Measurements from ENCODE around the gene PCDHB15.
"Not testable (repeated sequence)": the region's sequence is repeated elsewhere in the genome, so short reads cannot be mapped to it uniquely, and the experiment has no call there.

Gene PCDHB15

DNA sequence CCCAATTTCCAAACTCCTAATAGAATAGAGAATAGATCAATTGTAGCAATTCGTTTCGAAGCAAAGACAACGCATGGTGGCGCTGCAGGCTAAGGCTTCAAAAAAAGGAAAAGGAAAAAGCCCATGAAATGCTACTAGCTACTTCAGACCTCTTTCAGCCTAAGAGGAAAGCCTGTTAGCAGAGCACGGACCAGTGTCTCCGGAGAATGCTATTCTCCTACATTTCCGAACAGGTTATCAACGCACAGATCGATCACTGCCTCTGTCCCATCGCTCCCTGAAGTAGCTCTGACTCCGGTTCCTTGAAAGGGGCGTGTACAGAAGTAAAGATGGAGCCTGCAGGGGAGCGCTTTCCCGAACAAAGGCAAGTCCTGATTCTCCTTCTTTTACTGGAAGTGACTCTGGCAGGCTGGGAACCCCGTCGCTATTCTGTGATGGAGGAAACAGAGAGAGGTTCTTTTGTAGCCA lies at the start of gene PCDHB15:
PCDHB15 (plus strand) TSS at position 146 of the 468 bp plus-strand sequence; CDS start at position 330, 184 bp downstream.
- DNase-seq: peak; percentile 8

- DNase-seq: no peak
Measured at GRCh38 chr5:141196363-141196762, 48.8 kb upstream of the PCDHB15 start.

DNA sequence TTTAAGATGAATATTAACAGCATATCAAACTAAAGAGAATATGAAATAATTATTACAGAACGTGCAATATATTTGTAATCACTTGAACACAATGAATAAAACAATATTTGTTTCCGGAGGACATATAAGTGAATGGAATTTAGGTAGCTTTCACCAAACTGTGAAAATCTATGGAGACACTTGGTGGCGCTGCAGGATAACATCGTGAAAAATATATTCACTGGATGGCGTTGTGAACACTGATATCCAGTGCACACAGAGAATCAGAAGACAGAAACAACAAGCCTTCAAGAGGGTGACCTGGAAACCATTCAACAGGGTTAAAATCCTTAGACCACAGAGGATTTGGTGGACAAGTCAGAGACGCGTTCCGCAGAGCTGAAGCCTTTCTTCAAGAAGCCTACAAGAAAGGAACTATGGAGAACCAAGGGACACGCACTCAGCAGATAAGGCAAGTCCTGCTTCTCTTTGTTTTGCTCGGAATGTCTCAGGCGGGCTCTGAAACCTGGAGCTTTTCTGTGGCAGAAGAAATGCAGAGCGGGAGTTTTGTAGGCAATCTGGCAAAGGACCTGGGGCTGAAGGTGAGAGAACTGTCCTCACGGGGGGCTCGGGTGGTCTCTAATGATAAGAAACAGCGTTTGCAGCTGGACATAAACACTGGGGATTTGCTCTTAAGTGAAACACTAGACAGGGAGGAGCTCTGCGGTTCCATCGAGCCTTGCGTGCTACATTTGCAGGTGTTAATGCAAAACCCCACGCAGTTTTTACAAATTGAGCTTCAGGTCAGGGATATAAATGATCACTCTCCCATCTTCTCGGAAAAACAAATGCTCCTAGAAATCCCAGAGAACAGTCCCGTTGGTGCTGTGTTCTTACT lies 45.6 kb upstream of the PCDHB15 start, which contains the start of gene PCDHB11:
PCDHB11 (plus strand) TSS at position 269 of the 877 bp plus-strand sequence; CDS start at position 417, 148 bp downstream.
- DNase-seq: no peak

- DNase-seq: not testable (repeated sequence)
Measured at GRCh38 chr5:141201126-141201525, 44.1 kb upstream of the PCDHB15 start.

DNA sequence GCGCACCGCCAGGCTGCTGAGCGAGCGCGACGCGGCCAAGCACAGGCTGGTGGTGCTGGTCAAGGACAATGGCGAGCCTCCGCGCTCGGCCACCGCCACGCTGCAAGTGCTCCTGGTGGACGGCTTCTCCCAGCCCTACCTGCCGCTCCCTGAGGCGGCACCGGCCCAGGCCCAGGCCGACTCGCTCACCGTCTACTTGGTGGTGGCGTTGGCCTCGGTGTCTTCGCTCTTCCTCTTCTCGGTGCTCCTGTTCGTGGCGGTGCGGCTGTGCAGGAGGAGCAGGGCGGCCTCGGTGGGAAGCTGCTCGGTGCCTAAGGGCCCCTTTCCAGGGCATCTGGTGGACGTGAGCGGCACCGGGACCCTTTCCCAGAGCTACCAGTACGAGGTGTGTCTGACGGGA lies 43.5 kb upstream of the PCDHB15 start:
- not testable (repeated sequence) for DNase-seq

DNA sequence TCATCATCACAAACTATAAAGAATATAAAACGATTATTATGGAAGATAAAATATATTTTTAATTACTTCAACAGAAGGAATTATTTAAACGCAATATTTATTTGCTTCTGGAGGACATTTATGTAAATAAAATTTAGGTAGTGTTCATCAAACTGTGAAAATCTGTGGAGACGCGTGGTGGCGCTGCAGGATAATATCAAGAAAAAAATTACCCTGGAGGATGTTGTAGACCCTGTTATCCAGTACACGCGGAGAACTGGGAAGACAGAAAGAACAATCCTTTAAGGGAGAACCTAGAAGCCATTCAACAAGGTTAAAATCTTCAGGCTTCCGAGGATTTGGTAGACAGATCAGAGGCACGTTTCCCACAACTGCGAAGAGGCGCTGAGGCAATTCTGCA lies 36.7 kb upstream of the PCDHB15 start, which contains the start of gene PCDHB12:
PCDHB12 (plus strand) TSS at position 242 of the 400 bp plus-strand sequence. CDS start 189 bp downstream, outside the sequence.
- DNase-seq: no peak

GRCh38 chr5:141210281-141210680 lies 34.9 kb upstream of the PCDHB15 start:
- DNase-seq: not testable (repeated sequence)

DNA sequence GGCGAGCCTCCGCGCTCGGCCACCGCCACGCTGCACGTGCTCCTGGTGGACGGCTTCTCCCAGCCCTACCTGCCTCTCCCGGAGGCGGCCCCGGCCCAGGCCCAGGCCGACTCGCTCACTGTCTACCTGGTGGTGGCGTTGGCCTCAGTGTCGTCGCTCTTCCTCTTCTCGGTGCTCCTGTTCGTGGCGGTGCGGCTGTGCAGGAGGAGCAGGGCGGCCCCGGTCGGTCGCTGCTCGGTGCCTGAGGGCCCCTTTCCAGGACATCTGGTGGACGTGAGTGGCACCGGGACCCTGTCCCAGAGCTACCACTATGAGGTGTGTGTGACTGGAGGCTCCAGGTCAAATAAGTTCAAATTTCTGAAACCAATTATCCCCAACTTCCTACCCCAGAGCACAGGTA lies 34.3 kb upstream of the PCDHB15 start:
- DNase-seq: not testable (repeated sequence)

GRCh38 chr5:141213656-141214339 lies 31.4 kb upstream of the PCDHB15 start, which contains the start of gene PCDHB13:
TSS of gene PCDHB13 (plus strand) at chr5:141213919. CDS start at chr5:141214124, 205 bp downstream.
- DNase-seq: peak; percentile 34

GRCh38 chr5:141214583-141214982 lies 30.6 kb upstream of the PCDHB15 start:
- DNase-seq: not testable (repeated sequence)

- not testable (repeated sequence) for DNase-seq
Measured at GRCh38 chr5:141215504-141215903, 29.7 kb upstream of the PCDHB15 start.

DNA sequence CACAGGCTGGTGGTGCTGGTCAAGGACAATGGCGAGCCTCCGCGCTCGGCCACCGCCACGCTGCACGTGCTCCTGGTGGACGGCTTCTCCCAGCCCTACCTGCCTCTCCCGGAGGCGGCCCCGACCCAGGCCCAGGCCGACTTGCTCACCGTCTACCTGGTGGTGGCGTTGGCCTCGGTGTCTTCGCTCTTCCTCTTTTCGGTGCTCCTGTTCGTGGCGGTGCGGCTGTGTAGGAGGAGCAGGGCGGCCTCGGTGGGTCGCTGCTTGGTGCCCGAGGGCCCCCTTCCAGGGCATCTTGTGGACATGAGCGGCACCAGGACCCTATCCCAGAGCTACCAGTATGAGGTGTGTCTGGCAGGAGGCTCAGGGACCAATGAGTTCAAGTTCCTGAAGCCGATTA lies 29.2 kb upstream of the PCDHB15 start:
- not testable (repeated sequence) for DNase-seq

- DNase-seq: no peak
Measured at GRCh38 chr5:141223112-141223783, 21.9 kb upstream of the PCDHB15 start, which contains the start of gene PCDHB14. TSS of gene PCDHB14 (plus strand) at chr5:141223343. CDS start at chr5:141223506, 163 bp downstream.

DNA sequence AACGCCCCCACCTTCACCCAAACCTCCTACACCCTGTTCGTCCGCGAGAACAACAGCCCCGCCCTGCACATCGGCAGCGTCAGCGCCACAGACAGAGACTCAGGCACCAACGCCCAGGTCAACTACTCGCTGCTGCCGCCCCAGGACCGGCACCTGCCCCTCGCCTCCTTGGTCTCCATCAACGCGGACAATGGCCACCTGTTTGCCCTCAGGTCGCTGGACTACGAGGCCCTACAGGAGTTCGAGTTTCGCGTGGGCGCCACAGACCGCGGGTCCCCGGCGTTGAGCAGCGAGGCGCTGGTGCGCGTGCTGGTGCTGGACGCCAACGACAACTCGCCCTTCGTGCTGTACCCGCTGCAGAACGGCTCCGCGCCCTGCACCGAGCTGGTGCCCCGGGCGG lies 20.4 kb upstream of the PCDHB15 start:
- not testable (repeated sequence) for DNase-seq

DNA sequence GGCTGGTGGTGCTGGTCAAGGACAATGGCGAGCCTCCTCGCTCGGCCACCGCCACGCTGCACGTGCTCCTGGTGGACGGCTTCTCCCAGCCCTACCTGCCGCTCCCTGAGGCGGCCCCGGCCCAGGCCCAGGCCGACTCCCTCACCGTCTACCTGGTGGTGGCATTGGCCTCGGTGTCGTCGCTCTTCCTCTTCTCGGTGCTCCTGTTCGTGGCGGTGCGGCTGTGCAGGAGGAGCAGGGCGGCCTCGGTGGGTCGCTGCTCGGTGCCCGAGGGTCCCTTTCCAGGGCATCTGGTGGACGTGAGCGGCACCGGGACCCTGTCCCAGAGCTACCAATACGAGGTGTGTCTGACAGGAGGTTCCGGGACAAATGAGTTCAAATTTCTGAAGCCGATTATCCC lies 19.8 kb upstream of the PCDHB15 start:
- not testable (repeated sequence) for DNase-seq

DNA sequence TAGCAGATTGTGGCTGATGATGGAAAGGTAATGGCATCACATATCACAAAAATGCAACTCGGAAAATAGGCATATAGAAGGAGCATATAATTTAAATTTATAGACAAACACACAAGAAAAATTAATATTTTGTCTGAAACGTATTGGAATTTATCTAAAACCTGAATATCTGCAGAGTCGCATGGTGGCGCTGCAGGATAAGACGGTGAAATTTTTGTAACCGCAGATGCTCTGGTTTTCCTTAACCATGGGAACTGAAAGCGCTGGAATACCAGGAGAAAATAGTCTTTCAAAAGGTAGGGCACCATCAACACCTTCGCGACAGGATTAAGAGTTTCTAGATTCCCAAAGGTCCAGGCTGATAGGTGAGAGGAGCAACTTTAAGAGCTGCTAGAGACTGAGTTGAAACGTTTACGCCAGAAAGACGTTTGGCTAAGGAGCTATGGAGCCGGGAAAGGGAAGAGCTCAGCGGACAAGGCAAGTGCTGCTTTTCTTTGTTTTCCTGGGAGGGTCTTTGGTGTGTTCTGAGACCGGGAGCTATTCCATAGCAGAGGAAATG lies 11.0 kb upstream of the PCDHB15 start:
- DNase-seq: no peak

DNA sequence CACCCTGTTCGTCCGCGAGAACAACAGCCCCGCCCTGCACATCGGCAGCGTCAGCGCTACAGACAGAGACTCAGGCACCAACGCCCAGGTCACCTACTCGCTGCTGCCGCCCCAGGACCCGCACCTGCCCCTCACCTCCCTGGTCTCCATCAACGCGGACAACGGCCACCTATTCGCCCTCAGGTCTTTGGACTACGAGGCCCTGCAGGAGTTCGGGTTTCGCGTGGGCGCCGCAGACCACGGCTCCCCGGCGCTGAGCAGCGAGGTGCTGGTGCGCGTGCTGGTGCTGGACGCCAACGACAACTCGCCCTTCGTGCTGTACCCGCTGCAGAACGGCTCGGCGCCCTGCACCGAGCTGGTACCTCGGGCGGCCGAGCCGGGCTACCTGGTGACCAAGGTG lies 9.3 kb upstream of the PCDHB15 start:
- DNase-seq: not testable (repeated sequence)

GRCh38 chr5:141236516-141237313 lies 8.5 kb upstream of the PCDHB15 start:
- DNase-seq: no peak

DNA sequence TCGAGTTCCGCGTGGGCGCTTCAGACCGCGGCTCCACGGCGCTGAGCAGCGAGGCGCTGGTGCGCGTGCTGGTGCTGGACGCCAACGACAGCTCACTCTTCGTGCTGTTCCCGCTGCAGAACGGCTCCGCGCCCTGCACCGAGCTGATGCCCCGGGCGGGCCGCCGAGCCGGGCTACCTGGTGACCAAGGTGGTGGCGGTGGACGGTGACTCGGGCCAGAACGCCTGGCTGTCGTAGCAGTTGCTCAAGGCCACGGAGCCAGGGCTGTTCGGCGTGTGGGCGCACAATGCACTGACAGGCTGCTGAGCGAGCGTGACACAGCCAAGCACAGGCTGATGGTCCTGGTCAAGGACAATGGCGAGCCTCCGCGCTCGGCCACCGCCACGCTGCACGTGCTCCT lies 3.7 kb upstream of the PCDHB15 start:
- no peak for DNase-seq

- DNase-seq: not testable (repeated sequence)
Measured at GRCh38 chr5:141246971-141247370, 1.8 kb downstream of the PCDHB15 start.

- not testable (repeated sequence) for DNase-seq
Measured at GRCh38 chr5:141247434-141247833, 2.2 kb downstream of the PCDHB15 start.
